Adrenal gland (tissue), 12 donors: ENCODE measurements around the gene ACTA1. TPM values are rescaled to one million over a fixed set of nuclear protein-coding genes. Genes with fewer than 3 reads are reported as not detected.
"Not testable (repeated sequence)": the region's sequence is repeated elsewhere in the genome, so short reads cannot be mapped to it uniquely, and the experiment has no call there.

Experiments
- DNase-seq, 7 donors: peaks; one replicate each; pipeline ENCODE4 v3.0.0-alpha.2; 2019 to 2020
- H3K27ac ChIP-seq, 5 donors: fragments of 200-600 bp; sonication (generic) in 4 of 5; 1 replicate in 3 of 5; 2 replicates in 2 of 5; pipeline versions ENCODE4 v1.5.1 to v1.8.0; 2016 to 2020; ENCODE audit warnings: mild to moderate bottlenecking in 1 of 5
- H3K27me3 ChIP-seq: fragments of 200-600 bp; 2 replicates; pipeline ENCODE4 v1.8.0; 2021
- H3K36me3 ChIP-seq, 2 donors: fragments of 200-600 bp; replicated peaks in 1 of 2; 1 replicate in 1 of 2; 2 replicates in 1 of 2; pipeline versions ENCODE4 v1.5.1 to v1.8.0; 2018 to 2022
- H3K4me1 ChIP-seq, 2 donors: fragments of 200-600 bp; replicated peaks in 1 of 2; 1 replicate in 1 of 2; 2 replicates in 1 of 2; pipeline versions ENCODE4 v1.5.1 to v1.8.0; 2018 to 2021
- H3K4me3 ChIP-seq, 4 donors: fragments of 200-600 bp; sonication (generic) in 3 of 4; one replicate each; pipeline ENCODE4 v1.5.1; 2016 to 2018
- H3K9me3 ChIP-seq, 3 donors: fragments of 200-600 bp; sonication (generic) in 1 of 3; replicated peaks in 1 of 3; 1 replicate in 2 of 3; 2 replicates in 1 of 3; pipeline versions ENCODE4 v1.5.1 to v1.8.0; 2016 to 2021
- POLR2A ChIP-seq, 2 donors: fragments of 450-650 bp; IDR thresholded peaks; one replicate each; pipeline ENCODE4 v1.6.1; 2017; ENCODE audit warnings: antibody characterized with exemption in 2 of 2, mild to moderate bottlenecking in 2 of 2, moderate library complexity in 1 of 2
- WGBS, 4 donors: extraction: QIAGEN DNeasy Blood & Tissue Kit in 2 of 4; methylation state at CpG; one replicate each; pipeline versions ENCODE4 v1.1.5 to v1.1.7; 2013 to 2017; 5-methylcytosine and 5-hydroxymethylcytosine counted together
- intact Hi-C, 2 donors: fragments of 100-400 bp; cut with DNase I; formaldehyde crosslinking; loops; one replicate each; pipeline versions ENCODE4 v1.14.1 to v1.15.0; 2022 to 2023
- polyA plus RNA-seq, 3 donors: library from polyadenylated mRNA; stranded (reverse); fragments of 200-250 nt in 2 of 3; fragments of 350-450 nt in 1 of 3; fragmentation: Illumina TruSeq in 1 of 3; extraction: RNeasy Lipid Tissue Mini Kit (QIAGEN cat#74804) in 1 of 3; gene quantifications; one replicate each; pipeline ENCODE4 v1.2.3, GENCODE V29; 2013 to 2014
- total RNA-seq, 9 donors: library from RNA; depleted of rRNA in 4 of 9; stranded (reverse); fragments of >200 nt in 4 of 9; fragments of 120-200 nt in 1 of 9; fragmentation: NEBNext Ultra II Directional in 1 of 9; extraction: Animal tissue kit (Norgen Biotek cat#: 25700) in 1 of 9; gene quantifications; one replicate each; pipeline versions ENCODE4 v1.1.0 to v1.2.4, GENCODE V29; 2013 to 2023
- TF ChIP-seq, protein P1 (sequence below), 6 experiments: fragments of 450-650 bp in 4 of 6; fragments of 200-600 bp in 2 of 6; sonication (generic) in 1 of 6; IDR thresholded peaks; 1 replicate in 5 of 6; 2 replicates in 1 of 6; pipeline versions ENCODE4 v1.5.1 to v1.8.0; 2016 to 2021; ENCODE audit warnings: antibody characterized with exemption in 6 of 6, mild to moderate bottlenecking in 2 of 6, moderate library complexity in 1 of 6
- donor health status: healthy with polysubstance abuse.
- donor health status: Bipolar disorder and iron deficiency.
- donor health status: DM: yes; HTN: yes; CAD: no.
- donor health status: DM: no; HTN: no; CAD: no.
- donor health status: DM: no; HTN: no; CAD: no.
- donor health status: DM: yes; HTN: yes; CAD: no.

Gene ACTA1
- total and polyA plus RNA-seq, 12 donors: 0.14 to 53.3 (median 1.1) TPM; not detected in 4

DNA sequence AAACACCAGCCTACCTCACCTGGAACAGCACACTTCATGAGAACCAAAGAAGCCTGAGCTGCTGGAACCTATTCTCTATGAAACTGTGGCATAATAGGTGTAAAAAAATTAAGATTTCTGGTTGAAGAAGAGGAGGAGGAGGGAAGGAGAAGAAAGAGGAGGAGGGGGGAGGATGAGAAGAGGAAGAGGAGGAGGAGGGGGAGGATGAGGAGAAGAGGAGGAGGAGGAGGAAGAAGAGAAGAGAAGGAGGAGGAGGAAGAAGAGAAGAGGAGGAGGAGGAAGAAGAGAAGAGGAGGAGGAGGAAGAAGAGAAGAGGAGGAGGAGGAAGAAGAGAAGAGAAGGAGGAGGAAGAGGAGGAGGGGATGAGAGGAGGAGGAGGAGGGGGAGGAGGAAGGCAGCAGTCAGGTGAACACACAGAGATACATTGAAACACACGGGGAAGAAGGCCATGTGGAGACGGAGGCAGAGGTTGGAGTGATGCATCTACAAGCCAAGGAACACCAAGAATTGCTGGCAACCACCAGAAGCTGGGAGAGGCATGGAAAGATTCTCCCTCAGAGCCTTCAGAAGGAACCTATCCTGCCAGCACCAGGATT is 8.2 kb downstream of the ACTA1 start:
- WGBS, 4 donors: 64 to 82% (median 74%) methylated on average over 2 of the region's 2 CpGs
- TF ChIP-seq POLR2A (IDR thresholded peaks at IDR 0.05): no peak
- TF ChIP-seq, protein P1, sequence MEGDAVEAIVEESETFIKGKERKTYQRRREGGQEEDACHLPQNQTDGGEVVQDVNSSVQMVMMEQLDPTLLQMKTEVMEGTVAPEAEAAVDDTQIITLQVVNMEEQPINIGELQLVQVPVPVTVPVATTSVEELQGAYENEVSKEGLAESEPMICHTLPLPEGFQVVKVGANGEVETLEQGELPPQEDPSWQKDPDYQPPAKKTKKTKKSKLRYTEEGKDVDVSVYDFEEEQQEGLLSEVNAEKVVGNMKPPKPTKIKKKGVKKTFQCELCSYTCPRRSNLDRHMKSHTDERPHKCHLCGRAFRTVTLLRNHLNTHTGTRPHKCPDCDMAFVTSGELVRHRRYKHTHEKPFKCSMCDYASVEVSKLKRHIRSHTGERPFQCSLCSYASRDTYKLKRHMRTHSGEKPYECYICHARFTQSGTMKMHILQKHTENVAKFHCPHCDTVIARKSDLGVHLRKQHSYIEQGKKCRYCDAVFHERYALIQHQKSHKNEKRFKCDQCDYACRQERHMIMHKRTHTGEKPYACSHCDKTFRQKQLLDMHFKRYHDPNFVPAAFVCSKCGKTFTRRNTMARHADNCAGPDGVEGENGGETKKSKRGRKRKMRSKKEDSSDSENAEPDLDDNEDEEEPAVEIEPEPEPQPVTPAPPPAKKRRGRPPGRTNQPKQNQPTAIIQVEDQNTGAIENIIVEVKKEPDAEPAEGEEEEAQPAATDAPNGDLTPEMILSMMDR (IDR thresholded peaks at IDR 0.05): no peak
- no peak overlapping the region for H3K27ac ChIP-seq
- peaks cover 0 to 1% of the 10 kb centered on the region in 2 donors for H3K4me1 ChIP-seq
- H3K9me3 ChIP-seq: no peaks in the 10 kb centered on the region
- H3K36me3 ChIP-seq: no peaks in the 10 kb centered on the region
- no peak for DNase-seq
- peaks cover 31% of the 10 kb centered on the region for H3K27me3 ChIP-seq
- intact Hi-C loops: no loop called here
- H3K4me3 ChIP-seq: no peak overlapping the region

DNA sequence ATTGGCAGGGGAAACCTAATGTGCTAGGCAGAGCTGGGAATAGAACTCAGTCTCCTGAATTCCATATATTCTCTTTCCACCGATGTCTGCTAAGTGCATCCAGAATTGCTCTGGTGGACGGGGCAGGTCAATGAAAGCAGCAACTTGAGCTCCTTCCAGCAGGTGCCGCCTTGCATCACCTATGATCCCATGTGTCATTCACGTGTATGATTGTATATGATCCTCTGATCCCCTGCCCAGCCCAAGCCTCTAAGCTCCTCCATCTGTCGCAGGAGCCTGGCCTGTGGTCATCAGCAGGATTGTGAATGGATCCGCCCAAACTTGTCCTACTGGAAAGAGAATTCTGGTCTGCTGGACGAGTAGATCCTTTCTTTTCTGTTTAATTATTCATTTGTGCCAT is 13.1 kb downstream of the ACTA1 start:
- Histone ChIP-seq H3K27ac (no peak overlapping the region), H3K9me3 (no peaks in the 10 kb centered on the region), H3K36me3 (no peaks in the 10 kb centered on the region), H3K4me3 (no peak overlapping the region), H3K4me1 (no peaks in the 10 kb centered on the region), H3K27me3 (no peaks in the 10 kb centered on the region)
- intact Hi-C loops: no loop called here
- DNase-seq: no peak
- no peak for TF ChIP-seq POLR2A (IDR thresholded peaks at IDR 0.05)
- TF ChIP-seq, protein P1 (IDR thresholded peaks at IDR 0.05): no peak
- WGBS, 4 donors: 73 to 87% (median 83%) methylated on average over 7 of the region's 7 CpGs

DNA sequence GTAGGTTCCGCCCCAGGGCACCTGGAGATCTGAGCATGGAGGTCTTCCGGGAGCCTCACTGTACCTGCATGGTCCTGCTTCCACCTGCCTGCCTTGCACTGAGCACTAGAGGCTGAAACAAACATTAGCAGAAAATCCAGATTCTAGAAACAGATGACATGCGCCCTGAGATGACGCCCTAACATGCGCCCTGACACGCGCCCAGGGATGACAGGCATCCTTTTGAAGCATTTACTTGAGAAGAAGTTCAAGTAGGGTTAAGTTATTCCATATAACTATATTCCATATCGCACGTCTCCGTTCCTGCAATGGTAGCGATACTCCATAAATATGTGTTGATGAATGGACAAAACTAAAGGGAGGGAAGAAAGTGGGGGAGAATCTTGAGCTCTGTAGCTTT is 13.7 kb downstream of the ACTA1 start:
- TF ChIP-seq, protein P1 (IDR thresholded peaks at IDR 0.05): no peak
- no peak for TF ChIP-seq POLR2A (IDR thresholded peaks at IDR 0.05)
- H3K4me3 ChIP-seq: no peak overlapping the region
- no peaks in the 10 kb centered on the region for H3K9me3 ChIP-seq
- H3K36me3 ChIP-seq: no peaks in the 10 kb centered on the region
- no peak overlapping the region for H3K27ac ChIP-seq
- intact Hi-C loops: no loop called here
- no peaks in the 10 kb centered on the region for H3K4me1 ChIP-seq
- DNase-seq: no peak
- no peaks in the 10 kb centered on the region for H3K27me3 ChIP-seq
- 90 to 94% (median 92%) methylated on average over 9 to 11 of the region's 11 CpGs for WGBS, 4 donors

DNA sequence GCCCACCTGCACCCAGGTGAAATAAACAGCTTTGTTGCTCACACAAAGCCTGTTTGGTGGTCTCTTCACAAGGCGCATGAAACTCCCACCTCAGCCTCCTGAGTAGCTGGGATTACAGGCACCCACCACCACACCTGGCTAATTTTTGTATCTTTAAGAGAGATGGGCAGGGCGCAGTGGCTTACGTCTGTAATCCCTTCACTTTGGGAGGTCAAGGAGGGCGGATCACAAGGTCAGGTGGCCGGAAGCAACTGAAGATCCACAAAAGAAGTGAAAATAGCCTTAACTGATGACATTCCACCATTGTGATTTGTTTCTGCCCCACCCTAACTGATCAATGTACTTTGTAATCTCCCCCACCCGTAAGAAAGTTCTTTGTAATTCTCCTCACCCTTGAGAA is 15.3 kb downstream of the ACTA1 start:
- H3K36me3 ChIP-seq, DNase-seq, H3K4me1 ChIP-seq, H3K27me3 ChIP-seq, H3K4me3 ChIP-seq, H3K27ac ChIP-seq, H3K9me3 ChIP-seq, intact Hi-C loops: not testable (repeated sequence)
- 73 to 78% (median 74%) methylated on average over 6 of the region's 6 CpGs for WGBS, 4 donors

DNA sequence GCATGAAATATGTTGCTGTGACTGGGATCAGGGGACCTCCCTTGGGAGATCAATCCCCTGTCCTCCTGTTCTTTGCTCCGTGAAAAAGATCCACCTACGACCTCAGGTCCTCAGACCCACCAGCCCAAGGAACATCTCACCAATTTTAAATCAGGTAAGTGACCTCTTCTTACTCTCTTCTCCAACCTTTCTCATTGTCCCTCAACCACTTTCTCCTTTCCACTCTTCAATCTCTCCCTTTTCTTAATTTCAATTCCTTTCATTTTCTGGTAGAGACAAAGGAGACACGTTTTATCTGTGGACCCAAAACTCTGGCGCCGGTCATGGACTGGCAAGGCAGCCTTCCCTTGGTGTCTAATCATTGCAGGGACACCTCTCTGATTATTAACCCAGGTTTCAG is 21.1 kb downstream of the ACTA1 start:
- H3K27me3 ChIP-seq, intact Hi-C loops, H3K4me3 ChIP-seq, H3K9me3 ChIP-seq, DNase-seq, H3K36me3 ChIP-seq, H3K27ac ChIP-seq: not testable (repeated sequence)
- peaks cover 22 to 26% of the 10 kb centered on the region in 2 donors for H3K4me1 ChIP-seq
- WGBS, 4 donors: 85 to 91% (median 85%) methylated on average over 5 of the region's 5 CpGs
